Fibroblast of lung (primary cell): Measurements from ENCODE around the gene ZNF770.

Experiments
- EZH2 ChIP-seq: IDR thresholded peaks from 2 replicates; pipeline ENCODE4 v1.5.1; 2012; ENCODE audit warnings: low read length, control low read depth, mild to moderate bottlenecking; ENCODE audit errors: missing control alignments
- TF ChIP-seq, protein P1 (sequence below), 2 donors: IDR thresholded peaks in 1 of 2; conservative IDR thresholded peaks in 1 of 2; 1 replicate in 1 of 2; 2 replicates in 1 of 2; pipeline ENCODE4 v1.5.1; 2011 to 2012; ENCODE audit warnings: low read length in 2 of 2, control low read depth in 1 of 2, inconsistent platforms in 1 of 2, low read depth in 1 of 2, mild to moderate bottlenecking in 1 of 2

DNA sequence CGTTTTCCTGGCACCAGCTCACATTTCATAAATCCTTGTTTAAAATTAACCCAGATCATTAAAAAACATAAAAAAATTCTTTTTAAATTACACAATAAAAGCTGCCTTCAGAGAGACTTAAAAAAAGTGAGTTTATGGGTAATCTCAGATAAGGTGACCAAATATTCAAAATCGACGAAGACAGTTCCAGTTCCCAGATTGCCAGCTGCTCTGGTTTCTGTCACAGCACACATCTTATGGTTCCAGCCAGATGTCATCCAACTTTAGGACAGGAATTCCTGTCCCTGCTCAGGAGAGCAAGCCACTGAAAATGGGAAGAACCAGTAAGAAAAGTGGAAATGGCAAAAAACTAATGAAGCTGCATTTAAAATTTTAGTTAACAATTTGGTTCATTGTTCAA lies 15.8 kb upstream of the ZNF770 start:
- TF ChIP-seq, protein P1, sequence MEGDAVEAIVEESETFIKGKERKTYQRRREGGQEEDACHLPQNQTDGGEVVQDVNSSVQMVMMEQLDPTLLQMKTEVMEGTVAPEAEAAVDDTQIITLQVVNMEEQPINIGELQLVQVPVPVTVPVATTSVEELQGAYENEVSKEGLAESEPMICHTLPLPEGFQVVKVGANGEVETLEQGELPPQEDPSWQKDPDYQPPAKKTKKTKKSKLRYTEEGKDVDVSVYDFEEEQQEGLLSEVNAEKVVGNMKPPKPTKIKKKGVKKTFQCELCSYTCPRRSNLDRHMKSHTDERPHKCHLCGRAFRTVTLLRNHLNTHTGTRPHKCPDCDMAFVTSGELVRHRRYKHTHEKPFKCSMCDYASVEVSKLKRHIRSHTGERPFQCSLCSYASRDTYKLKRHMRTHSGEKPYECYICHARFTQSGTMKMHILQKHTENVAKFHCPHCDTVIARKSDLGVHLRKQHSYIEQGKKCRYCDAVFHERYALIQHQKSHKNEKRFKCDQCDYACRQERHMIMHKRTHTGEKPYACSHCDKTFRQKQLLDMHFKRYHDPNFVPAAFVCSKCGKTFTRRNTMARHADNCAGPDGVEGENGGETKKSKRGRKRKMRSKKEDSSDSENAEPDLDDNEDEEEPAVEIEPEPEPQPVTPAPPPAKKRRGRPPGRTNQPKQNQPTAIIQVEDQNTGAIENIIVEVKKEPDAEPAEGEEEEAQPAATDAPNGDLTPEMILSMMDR (conservative IDR thresholded peaks at IDR 0.05 in 1 of 2, IDR thresholded peaks at IDR 0.05 in 1 of 2; ENCODE audit: low read depth in 1 of 2, low read length in 2 of 2): no peak
- TF ChIP-seq EZH2: no peak
